ENCODE results near the gene STAP1.

GRCh38 chr4:67576538-67576937, 18.0 kb downstream of the STAP1 start:
- TF ChIP-seq CTCF (IDR thresholded peaks at IDR 0.05) (no peak), POLR2A (IDR thresholded peaks at IDR 0.05) (no peak)
